Umbilical cord (tissue), 2 donors: ENCODE measurements around the gene PPM1N. TPM values are rescaled to one million over a fixed set of nuclear protein-coding genes. Genes with fewer than 3 reads are reported as not detected.
"Not testable (repeated sequence)": the region's sequence is repeated elsewhere in the genome, so short reads cannot be mapped to it uniquely, and the experiment has no call there.

Experiments
- DNase-seq: peaks from one replicate; pipeline ENCODE4 v3.0.0-alpha.2; 2015; ENCODE audit warnings: low spot score
- total RNA-seq: library from RNA; depleted of rRNA; stranded (reverse); fragments of >200 nt; gene quantifications from one replicate; pipeline ENCODE4 v1.2.3, GENCODE V29; 2014; ENCODE audit warnings: low replicate concordance; ENCODE audit not compliant: insufficient read depth

Gene PPM1N
- total RNA-seq, 1 donor from 2014 or later = not detected

- DNase-seq = no peak
Observed at GRCh38 chr19:45507872-45508416, 9.7 kb downstream of the PPM1N start.

- DNase-seq = peak; percentile 35
Observed at GRCh38 chr19:45508417-45508860, 10.2 kb downstream of the PPM1N start.

- DNase-seq = peak; percentile 58
Observed at GRCh38 chr19:45508861-45509691, 10.8 kb downstream of the PPM1N start.

GRCh38 chr19:45509692-45510015 is 11.4 kb downstream of the PPM1N start:
- no peak for DNase-seq

DNA sequence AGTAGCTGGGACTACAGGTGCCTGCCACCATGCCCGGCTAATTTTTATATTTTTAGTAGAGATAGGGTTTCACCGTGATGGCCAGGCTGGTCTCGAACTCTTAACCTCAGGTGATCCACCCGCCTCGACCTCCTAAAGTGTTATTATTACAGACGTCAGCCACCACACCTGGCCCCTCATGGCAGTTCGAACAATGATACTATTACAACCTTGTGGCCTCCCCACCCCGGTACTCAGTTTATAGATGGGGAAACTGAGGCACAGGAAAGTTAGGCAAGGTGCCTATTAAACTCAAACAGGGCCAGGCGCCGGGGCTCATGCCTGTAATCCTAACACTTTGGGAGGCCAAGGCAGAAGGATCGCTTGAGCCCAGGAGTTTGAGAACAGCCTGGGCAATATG is 12.1 kb downstream of the PPM1N start:
- DNase-seq = not testable (repeated sequence)

- DNase-seq = no peak
Observed at GRCh38 chr19:45511074-45511473, 12.8 kb downstream of the PPM1N start.

GRCh38 chr19:45512881-45513483 is 14.7 kb downstream of the PPM1N start:
- DNase-seq = no peak

GRCh38 chr19:45514376-45515051 is 16.3 kb downstream of the PPM1N start:
- DNase-seq = no peak

DNA sequence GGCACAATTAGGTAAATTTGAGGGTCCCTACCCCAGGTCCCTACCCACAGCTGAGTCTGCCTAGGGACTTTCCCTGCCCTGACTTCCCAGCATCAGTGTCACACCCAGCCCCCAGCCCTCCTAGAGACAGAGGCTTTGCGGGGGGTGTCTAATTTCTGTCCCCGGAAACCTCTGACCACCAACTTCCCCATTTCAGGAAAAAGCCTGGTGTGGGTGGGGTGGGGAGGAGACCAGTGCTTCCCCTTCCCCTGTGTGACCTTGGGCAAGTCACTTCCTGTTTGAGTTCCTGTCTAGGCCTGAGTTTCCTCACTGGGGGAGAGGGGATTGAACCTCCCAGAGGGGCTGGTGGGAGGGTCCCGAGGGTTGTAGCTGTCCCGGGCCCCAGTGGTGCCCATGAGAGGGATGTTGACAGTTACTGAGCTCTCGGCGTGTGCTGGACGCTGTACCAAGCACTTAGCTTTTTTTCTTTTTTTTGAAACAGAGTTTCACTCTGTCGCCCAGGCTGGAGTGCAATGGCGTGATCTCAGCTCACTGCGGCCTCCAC is 16.9 kb downstream of the PPM1N start:
- DNase-seq = no peak

GRCh38 chr19:45515807-45516401 is 17.7 kb downstream of the PPM1N start:
- DNase-seq = no peak

DNA sequence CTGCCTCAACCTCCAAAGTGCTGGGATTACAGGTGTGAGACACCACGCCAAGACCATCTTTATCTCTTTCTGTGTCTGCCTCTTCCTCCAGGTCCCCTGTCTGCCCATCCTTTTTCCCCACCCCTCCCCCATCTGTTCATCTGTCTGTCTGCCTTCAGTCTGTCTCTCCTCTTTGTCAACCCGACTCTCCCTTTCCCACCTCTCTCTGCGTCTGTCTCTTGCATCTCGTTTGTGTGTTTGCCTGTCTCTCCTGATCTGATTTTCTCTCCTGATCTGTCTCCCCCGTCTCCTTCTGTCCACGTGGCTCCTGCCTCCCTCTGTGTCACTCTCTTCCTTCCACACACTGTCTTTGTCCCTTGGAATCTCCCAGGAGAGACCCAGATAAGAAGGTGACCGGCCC is 19.0 kb downstream of the PPM1N start:
- DNase-seq = no peak

- no peak for DNase-seq
Observed at GRCh38 chr19:45517641-45518468, 19.6 kb downstream of the PPM1N start.

GRCh38 chr19:45518469-45518826 is 20.2 kb downstream of the PPM1N start:
- DNase-seq = no peak

DNA sequence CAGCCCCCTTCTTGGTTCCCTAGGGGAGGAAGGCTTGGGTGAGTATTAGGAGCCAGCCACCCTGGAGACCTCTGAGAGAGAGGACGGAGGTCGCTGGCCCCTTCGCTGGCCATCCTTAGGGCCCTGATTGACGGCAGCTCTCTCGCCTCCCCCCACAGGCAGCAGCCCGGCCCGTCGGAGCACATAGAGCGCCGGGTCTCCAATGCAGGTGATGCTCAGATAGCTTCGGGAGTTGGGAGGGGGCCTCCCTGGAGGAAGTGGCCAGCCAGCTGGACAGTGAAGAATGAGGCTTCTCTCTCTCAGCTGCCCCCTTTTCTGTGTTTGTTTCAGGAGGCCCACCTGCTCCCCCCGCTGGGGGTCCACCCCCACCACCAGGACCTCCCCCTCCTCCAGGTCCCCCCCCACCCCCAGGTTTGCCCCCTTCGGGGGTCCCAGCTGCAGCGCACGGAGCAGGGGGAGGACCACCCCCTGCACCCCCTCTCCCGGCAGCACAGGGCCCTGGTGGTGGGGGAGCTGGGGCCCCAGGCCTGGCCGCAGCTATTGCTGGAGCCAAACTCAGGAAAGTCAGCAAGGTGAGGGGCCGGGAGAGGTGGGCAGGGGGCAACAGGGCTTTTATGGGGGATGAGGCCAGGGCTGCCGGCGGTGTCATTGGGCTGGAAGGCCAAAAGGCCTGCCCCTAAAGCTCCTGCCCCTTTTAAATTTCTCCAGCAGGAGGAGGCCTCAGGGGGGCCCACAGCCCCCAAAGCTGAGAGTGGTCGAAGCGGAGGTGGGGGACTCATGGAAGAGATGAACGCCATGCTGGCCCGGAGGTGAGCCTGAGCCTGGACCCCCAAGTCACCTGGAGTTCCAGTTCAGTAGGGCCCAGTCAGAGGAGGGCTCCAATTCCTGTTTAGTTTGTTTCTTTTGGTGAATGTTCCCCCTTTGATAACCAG is 24.0 kb downstream of the PPM1N start:
- DNase-seq = no peak

GRCh38 chr19:45523642-45524256 is 25.5 kb downstream of the PPM1N start:
- peak; percentile 92 for DNase-seq

GRCh38 chr19:45524575-45525129 is 26.4 kb downstream of the PPM1N start:
- DNase-seq = no peak

GRCh38 chr19:45526143-45526542 is 27.9 kb downstream of the PPM1N start:
- DNase-seq = peak; percentile 55

DNA sequence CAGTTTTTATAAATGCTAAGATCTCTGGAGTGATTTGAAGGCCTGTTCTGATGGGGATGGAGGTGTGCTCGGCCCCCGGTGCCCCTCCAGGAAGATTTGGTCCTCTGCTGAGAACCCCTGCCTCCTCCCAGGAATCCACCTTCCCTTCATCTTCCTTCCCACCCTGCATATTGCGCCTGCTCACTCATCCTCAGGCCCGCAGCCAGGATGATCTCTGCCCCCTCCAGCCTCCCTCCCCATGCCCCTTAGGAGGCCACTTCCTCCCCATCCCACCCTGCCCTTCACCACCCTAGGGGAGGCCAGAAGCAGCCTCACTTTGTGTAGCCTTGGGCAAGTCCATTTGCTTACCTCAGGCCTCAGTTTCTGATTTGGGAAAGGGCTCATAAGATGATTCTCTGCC is 28.7 kb downstream of the PPM1N start:
- no peak for DNase-seq

- DNase-seq = no peak
Observed at GRCh38 chr19:45527731-45528130, 29.5 kb downstream of the PPM1N start.
